ENCODE results near the gene ITPKB. TPM values are rescaled to one million over a fixed set of nuclear protein-coding genes. Genes with fewer than 3 reads are reported as not detected.

The ITPKB gene
- polyA plus RNA-seq, 1 experiment: 2.8 TPM

DNA sequence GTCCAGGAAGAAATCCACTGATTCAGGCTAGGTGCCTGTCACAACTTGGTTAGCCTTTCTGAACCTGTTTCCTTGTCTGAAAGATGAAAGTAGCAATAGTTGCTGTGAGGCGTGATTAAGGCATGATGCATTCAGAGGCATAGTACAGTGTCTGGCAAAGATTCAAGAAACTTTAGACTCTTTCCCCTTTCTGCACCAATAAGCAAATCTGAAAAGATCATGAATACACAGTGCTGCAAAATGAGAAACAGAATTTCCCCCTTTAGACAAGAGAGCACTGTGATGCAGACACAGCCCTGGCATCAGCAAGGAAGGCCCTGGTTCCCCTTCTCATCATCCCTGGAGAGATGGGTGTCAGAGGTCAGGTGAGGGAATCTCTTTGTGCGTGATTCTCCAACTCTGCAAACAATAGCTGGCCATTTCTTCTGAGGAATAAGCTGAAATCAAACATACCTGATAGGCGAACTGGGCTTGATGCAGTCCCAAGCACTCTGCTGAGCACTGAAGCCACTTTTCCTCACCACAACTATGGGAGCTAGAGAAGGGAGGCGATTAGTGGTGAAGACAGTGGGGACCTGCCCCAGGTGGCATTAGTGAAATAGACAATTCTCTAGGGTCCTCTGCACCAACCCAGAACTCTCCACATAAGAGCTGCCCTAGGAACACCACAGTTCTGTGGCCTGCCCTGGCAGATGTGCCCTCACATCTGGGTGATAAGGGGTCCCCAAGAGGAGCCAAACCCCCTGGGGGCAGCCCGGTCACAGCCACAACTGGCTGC is 41.7 kb downstream of the ITPKB start:
- ChIA-PET CTCF (interaction anchor here (1.3 to 2.0 kb wide), 2 partner anchors 64 to 131 kb away, joined by 4 read pairs; no protein-coding TSS in a partner anchor), POLR2A (no interaction called here)
- Histone ChIP-seq H3K27me3 (ENCODE audit: control insufficient read depth, insufficient read depth, low read length) (peaks cover 4% of the 10 kb centered on the region), H3K4me3 (ENCODE audit: low read depth, low read length) (no peak overlapping the region), H3K9me3 (ENCODE audit: control insufficient read depth, insufficient read depth, low read length) (0 out of 2 replicates have a peak, but pooled peaks cover 4% of the 10 kb centered on the region), H3K27ac (ENCODE audit: low read depth, low read length) (no peak overlapping the region)
- TF ChIP-seq CTCF (IDR thresholded peaks at IDR 0.05; ENCODE audit: low read depth, low read length): no peak
- peak; percentile 62 for DNase-seq (ENCODE audit: low read depth, low spot score)

- POLR2A ChIA-PET: no interaction called here
- H3K4me3 ChIP-seq (ENCODE audit: low read depth, low read length): no peak overlapping the region
- no peak for DNase-seq (ENCODE audit: low read depth, low spot score)
- H3K9me3 ChIP-seq (ENCODE audit: control insufficient read depth, insufficient read depth, low read length): 0 out of 2 replicates have a peak, but pooled peaks cover 4% of the 10 kb centered on the region
- peaks cover 4% of the 10 kb centered on the region for H3K27me3 ChIP-seq (ENCODE audit: control insufficient read depth, insufficient read depth, low read length)
- CTCF ChIA-PET: no interaction called here
- no peak overlapping the region for H3K27ac ChIP-seq (ENCODE audit: low read depth, low read length)
- no peak for TF ChIP-seq CTCF (IDR thresholded peaks at IDR 0.05; ENCODE audit: low read depth, low read length)
Observed at GRCh38 chr1:226696547-226696946, 42.5 kb downstream of the ITPKB start.

- H3K9me3 ChIP-seq (ENCODE audit: control insufficient read depth, insufficient read depth, low read length): 0 out of 2 replicates have a peak, but pooled peaks cover 4% of the 10 kb centered on the region
- TF ChIP-seq CTCF (IDR thresholded peaks at IDR 0.05; ENCODE audit: low read depth, low read length): no peak
- ChIA-PET POLR2A (no interaction called here), CTCF (no interaction called here)
- H3K4me3 ChIP-seq (ENCODE audit: low read depth, low read length): no peak overlapping the region
- peaks cover 4% of the 10 kb centered on the region for H3K27me3 ChIP-seq (ENCODE audit: control insufficient read depth, insufficient read depth, low read length)
- no peak overlapping the region for H3K27ac ChIP-seq (ENCODE audit: low read depth, low read length)
- no peak for DNase-seq (ENCODE audit: low read depth, low spot score)
Observed at GRCh38 chr1:226695335-226695900, 43.7 kb downstream of the ITPKB start.

DNA sequence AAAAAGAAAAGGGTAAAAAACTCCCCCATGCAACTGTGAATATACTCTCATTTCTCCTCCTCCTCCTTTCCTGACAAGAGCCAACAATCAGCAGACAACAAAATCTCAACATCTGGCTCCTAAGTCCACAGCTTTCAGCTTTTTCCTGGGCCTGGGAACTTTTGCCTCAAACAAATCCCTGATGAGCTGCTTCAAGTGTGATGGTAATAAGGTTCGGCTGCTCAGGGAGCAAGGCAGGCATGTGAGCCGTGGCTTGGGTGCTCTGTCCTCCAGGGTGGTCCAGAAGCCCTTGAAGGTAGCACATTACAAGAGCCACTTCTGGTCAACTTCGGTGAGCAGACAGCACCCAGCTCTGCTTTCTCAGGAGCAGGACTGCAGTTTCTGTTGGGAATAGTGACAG is 46.3 kb downstream of the ITPKB start:
- POLR2A ChIA-PET: no interaction called here
- no peak for DNase-seq (ENCODE audit: low read depth, low spot score)

More for the DNA sequence above, 46.3 kb downstream of the ITPKB start:
- Histone ChIP-seq H3K27me3 (ENCODE audit: control insufficient read depth, insufficient read depth, low read length) (no peaks in the 10 kb centered on the region), H3K27ac (ENCODE audit: low read depth, low read length) (no peak overlapping the region), H3K4me3 (ENCODE audit: low read depth, low read length) (no peak overlapping the region), H3K9me3 (ENCODE audit: control insufficient read depth, insufficient read depth, low read length) (no peaks in the 10 kb centered on the region)
- no peak for TF ChIP-seq CTCF (IDR thresholded peaks at IDR 0.05; ENCODE audit: low read depth, low read length)
- CTCF ChIA-PET: interaction anchor here (0.6 kb wide), 1 partner anchor 135 kb away, joined by 3 read pairs; no protein-coding TSS in a partner anchor
